CD4-positive, alpha-beta T cell treated with Interleukin-2 at 100 ng/mL for 4 hours (primary cell): Measurements from ENCODE around the gene ANK2.
"Not testable (repeated sequence)": the region's sequence is repeated elsewhere in the genome, so short reads cannot be mapped to it uniquely, and the experiment has no call there.

Experiments used
- DNase-seq: peaks from one replicate; pipeline ENCODE4 v3.0.0-alpha.2; 2020; ENCODE audit warnings: low spot score

Gene ANK2

DNA sequence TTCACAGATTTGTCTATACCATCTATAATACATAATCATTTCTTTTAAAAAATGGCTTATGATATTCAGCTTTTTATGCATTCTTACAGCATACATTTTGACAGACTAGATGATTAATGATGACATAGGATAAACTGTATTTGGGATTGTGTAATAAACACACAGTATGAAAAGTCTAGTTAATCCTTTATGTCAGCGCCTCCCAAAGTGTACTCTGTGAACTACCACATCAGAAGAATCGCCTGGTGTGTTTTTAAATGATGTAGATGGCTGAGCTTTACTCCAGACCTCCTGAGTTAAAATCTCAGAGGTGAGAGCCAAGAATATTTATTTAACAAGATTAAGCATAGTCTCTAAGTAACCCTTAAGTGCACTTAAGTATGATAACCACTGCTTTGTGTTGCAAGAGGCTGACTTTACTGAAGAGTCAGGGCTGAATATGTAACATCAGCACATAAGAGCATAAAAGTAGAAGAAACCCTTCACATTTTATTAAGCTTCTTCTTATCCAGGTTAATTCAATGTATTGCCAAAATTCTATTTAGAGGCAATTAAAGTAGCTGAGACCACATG is 104.2 kb downstream of the ANK2 start:
- DNase-seq, result no peak

DNA sequence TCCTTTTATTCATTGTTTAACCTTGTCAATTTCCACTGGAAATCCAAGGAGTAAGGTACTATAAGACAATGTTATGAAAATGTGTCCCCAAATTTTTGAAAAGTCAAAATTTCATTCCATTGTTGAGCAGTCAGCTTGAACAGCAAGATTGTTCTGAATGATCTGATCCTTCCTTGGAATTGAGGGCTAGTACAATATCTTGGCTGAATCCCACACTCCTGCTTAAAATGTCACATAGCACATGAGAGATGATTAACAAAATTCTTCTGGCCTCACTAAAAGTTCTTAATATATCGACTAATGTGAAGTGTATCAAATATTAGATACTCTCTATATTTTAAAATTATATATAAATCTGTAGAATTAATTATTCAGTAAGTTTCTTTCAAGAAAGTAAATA is 104.8 kb downstream of the ANK2 start:
- DNase-seq, result no peak

DNA sequence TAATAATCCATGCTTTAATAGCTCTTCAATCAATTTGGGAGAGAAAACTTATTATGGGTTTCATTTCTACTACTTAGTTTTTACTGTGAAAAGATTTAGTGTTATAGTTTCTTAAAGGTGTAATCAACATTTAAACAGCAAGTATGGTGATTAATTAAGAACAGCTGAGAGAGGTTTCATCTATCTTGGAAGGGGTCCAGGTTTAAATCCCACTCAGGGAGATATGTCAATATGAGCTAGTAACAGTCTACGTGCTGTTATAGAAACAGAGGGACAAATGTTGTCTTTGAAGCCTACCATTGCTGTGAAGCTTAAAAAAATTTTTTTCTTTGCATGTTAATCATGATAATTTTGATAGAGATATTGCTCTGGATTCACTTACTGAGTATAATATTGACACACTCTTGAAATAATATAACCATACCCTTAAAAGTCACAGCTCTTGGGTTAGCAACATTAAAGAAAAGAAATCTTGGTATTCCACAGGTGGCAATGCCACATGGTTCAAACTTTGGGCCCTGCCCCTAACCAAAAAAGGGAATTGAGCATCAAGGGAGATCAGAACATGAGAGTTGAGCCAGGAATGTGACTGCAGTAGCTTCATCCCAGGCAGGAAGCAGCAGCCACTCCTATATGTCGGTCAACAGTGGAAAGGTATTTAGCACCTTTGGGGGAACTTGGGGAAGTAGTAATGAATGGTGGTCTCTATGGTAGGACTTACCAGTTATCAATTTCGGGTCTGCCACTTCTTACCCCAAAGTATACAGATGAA is 107.8 kb downstream of the ANK2 start:
- no peak for DNase-seq

DNA sequence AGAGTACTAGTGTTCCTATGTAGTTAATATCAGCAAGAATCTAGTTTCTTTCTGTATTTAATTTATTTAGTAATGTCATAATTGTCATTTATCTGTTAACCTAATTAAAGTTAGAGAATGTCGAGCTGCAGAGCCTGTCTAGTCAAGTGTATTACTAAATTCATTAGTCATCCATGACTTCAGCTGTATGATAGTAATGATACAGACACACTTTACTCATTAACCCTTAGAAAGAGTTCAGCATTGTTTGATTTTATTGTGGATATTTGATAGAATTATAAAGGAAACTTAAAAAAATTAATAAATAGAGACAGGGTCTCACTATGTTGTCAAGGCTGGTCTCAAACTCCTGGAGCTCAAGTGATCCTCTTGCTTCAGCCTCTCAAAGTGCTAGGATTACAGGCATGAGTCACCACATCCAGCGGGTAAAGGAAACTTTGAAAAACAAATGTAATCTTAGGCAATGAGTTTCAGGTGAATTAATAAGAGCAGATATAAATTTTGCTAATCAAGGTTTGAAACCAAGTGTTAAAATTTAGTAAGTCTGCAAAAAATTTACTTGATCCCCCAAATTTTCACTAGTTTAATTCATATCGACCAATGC is 110.6 kb downstream of the ANK2 start:
- DNase-seq, result no peak

DNA sequence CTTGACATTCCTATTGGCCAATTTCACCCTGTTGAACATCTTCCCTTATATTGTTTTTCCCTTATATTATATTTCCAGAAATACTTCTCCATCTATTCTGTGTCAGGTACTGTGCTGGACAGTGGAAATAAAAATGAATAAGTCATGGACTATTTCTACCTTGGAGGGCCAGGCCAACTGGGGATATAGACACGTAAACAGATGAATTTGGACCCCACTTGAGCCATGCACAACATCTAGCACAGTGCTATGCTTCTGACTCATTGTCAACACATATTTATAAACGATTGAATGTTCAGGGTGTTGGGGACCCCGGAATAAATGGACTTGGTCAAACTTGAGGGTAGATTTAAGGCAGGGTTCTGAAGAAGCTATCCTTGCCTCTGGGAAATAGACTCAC is 111.1 kb downstream of the ANK2 start:
- no peak for DNase-seq

DNA sequence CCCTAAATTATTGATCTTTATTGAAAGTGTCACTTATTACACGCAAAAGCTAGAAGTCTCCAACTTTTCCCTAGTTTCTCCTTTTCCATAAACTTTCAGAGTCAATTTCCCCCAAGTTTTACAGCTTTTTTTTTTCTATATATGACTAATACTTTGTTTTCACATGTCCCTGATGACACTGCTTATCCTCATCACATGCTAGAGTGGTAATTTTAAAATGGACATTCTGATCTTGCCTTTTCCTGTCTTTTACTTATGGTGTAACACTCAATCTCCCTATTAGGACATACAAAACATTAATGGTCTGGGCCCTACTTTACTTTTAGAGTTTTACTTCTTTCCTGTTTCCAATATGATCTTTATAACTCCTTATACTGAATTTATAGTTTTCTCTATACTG is 112.6 kb downstream of the ANK2 start:
- DNase-seq, result no peak

DNA sequence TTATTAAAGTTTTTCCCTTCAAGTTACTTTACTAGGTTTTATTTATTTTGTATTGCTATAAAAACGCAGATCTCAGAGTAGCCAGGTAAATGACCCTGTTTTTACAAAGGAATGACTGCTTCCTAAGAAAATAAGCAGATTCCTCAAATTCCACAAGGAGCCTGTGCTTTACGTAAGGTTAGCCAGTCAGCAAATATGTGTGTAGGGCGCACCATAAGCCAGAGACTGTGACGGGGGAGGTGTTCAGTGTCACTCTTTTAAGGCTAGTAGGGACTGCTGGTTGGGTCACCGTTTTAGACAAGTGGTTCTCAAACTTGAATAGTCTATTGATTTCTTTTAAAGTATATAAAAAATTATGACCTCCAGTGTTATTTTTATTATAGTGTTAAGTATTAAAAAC is 119.9 kb downstream of the ANK2 start:
- DNase-seq, result no peak

DNA sequence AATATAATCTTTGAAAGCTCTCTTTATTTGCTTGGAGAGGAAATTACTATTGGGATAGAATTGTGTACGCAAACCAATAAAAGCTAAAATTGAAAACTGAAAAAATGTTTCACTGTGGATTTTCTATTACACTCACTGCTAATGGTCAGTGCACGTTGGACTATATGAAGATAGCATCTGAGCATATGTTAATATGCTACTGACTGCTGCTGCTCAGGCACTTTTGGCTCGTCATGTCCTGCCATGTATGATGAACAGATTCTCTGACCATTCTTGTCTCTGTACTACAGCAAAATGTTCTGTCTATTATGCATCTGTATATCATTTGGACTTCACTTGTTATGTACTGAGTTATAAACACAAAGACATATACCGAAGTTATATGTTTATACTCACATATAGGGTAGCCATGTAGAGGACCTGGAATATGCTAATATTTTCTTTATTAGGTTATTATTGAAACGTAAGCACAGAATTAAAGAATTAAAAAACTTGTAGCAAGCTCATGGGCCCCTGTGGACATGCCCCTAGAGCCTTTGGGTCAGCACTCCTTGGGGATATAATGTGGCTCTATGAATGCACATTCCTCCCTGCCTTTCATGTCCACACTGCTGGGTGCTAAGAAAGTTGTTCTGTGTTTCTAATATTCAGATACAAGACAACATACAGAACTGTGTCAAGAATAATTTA is 120.8 kb downstream of the ANK2 start:
- DNase-seq, result no peak

DNA sequence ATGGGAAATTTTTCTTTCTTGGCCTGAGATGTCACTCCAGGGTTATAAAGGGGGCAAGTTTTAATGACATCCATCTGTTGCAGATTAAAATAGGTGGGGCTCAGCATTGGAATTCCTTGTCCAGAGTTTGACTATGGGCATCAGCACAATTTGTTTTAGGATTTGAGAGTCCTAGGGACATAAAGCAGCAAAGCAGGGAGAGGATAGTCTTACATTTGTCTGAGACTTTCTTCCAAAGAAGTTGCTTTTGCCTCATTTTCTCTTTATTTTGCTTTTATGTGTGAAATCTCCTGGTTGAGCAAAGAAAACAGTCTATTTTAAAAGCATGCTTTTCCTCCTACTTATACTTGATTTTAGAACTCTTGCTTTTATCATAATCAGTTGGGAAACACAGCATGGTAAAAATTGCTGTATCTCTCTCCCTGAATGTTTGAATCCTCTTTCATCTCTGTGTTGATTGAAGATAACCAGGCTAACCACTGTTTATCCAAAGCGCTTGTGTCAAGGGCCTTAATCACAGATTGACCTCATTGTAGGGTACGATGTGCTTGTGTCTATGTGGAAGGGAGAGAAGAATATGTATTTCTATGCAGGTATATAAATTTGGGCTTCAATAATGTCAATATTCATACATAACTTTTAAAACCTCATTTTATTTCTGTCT is 121.5 kb downstream of the ANK2 start:
- DNase-seq, result no peak

DNA sequence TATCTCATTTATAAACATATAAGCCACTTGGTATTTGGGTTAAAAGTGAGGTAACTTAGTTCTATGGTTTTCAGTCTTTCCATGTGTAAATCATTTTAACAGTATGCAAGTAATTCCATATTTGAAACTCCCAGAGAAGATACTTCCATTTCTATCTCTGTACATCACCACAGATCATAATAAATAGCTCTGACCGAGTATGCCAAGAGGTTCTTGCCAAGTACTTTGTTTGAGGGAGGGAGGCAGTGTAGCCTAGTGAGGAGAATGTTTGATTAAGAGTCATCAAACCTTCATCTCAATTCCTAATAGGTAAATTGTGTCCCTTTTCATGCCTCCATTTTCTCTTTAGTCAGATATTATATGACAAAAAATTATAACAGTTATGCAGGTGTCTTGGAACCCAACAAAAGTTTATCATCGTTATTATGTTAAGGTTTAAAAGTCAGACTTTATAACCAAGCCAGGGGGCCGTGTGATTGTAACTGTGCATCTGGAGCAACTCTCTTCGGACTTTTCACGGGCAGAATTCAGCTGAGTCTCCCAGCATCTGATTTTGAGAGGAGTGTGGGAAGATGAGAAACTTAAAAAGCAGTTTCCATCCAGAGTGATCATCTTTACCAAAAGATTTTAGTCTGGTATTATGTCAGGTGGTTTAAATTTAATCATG is 123.8 kb downstream of the ANK2 start:
- DNase-seq, result no peak

DNA sequence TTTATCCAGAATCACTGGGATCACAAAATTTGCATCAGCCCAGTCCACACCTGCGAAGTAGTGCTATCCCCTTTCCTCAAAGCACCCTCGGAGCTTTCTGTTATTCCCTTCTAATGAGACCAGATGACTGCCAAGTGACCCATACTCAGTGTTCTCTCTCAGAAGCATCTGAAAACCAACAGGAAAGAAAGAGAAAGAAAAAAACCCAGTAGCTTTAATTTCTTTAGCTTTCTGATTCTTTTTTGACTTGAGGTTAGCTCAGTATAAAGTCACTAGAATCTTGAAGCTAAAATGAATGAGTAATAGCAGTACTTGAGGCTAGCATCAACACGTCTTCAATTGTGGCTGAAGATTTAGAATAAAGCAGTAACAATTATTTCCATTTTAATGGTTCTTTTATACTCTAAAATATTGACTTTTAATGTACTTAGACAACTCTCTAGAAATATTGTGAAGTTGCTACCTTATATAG is 124.4 kb downstream of the ANK2 start:
- no peak for DNase-seq

DNA sequence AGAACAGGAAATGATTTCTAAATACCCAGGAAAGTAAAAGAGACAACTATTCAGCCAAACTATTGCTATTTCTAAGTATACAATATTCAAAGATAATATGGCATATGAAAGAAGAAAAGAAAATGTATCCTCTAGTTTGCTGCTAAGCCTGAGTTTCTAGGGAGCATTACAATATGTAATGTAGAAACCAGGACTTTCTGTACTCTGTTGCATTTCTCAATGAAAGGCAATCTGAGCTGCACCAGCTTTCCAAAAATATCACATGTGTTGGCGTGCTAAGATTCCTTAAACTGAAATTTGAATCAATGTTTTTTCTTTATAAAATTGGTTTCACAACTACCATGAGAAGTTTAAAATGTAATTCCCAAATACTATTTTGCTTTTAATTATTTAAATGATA is 129.6 kb downstream of the ANK2 start:
- no peak for DNase-seq

DNA sequence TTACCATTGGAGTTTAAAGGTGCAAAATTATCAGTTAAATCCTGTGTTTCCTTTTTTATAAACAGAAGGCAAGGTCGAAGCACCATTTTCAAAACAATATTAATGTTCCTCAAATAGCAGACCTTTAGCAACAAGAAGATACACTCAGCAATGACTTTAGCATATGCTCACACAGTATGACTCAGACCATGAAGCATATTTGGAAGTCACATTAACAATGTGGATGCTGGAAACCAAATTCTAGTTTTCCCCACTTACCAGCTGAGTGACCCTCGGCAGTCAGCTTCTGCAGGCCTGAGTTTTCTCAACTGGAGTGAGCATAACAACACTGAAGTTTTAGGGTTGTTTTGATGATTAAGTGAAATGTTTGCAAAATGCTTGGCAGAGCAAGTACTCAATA is 130.5 kb downstream of the ANK2 start:
- no peak for DNase-seq

DNA sequence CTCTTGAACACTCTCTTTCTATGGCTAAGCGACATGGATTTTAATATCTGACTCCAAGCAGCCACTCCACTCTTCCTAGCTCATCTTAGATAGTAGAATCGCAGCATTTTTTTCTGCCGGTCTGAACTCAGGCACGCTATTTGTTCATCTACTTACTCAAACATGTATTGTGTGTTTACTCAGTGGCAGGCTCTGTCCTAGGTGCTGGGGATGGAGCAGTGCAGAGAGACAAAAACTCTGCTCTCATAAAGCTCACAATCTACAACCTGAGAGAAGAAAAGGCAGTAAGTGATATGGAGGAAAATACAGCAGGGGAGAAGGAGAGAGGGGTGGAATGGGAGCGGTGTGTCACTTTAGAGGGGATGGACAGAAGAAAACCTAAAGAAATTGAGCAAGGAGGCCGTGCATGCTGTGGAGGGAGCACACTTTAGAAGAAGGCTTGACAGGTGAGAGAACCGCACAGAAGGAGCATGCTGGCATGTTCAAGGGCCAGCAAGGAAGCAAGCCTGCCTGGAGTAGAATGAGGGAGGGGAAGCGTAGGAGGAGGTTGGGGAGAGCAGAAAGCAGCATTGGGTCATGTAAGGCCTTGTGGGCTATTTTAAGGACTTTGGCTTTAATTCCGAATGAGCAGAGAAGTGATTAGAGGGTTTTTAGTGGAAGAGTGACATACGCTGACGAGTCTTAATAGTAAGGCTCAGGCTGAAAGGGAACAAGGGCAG is 132.0 kb downstream of the ANK2 start:
- DNase-seq, result no peak

DNA sequence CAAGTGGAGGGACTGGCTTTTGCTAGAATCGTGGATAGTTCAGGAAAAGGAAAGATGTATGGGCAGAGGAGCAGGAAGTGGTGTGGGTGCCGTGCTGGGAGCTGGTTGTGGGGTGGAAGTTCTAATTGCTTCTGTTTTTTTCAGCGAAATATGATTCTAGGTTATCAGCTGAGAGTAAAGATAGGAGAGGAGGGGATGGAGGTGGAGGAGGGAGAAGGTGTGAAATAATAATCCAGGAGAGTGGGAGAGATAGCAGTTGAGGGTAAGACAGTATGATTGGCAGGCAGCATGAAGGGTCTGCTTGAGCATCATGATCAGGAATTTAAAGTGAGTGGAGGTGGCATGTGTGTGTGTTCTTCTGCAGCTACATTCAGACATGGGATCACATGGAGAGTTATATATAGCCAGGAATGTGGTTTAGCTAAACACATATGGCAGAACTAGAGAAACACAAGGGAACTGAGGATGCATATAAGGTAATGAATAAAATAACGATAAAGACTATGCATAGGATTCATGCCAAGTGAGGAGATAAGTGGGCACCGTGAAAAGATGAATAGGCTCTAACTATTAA is 133.7 kb downstream of the ANK2 start:
- no peak for DNase-seq

DNA sequence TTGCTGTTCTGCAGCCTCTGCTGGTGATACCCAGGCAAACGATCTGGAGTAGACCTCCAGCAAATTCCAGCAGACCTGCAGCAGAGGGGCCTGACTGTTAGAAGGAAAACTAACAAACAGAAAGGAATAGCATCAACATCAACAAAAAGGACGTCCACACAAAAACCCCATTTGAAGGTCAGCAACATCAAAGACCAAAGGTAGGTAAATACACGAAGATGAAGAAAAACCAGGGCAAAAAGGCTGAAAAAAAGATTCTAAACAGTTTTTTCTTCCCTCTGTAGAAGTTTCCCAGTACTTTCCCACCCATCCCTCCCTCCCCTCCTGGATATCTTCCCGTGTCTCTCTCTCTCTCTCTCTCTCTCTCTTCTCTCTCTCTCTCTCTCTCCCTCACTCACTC is 136.8 kb downstream of the ANK2 start:
- not testable (repeated sequence) for DNase-seq

DNA sequence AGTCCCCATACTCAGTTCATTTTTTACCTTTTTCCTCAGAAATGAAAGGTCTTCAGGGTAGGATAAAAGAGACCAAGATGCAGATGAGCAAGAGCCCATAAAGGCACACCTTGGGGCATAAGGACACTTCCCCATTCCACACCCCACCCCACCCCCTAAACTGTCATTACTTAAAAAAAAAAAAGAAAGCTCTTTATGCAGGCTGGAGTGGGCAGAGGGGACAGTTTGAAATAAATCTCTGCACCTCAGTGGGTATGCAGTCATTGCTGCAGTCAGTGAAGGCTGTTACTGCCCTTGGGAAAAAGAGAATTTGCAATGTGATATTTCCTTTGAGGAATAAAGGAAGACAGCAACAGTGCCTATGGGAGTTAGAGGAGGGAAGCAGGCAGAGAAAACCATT is 137.5 kb downstream of the ANK2 start:
- no peak for DNase-seq

DNA sequence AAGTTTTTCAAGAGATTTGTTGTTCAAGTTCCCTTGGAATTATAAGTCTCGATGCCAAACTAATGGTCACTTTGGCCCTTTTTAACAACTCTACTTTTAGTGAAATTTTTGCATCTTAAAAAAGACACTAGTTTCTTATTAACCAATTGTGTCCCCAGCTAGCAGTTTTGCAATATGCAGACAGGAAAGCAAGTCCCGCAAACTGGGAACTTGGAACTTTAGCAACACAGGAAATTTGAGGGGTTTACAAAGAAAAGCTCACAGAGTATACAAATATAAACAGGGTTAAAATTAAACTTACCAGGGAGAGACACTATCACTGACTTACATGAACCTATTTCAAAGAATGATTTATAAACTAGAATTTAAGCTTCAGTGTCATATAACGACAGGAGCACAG is 137.9 kb downstream of the ANK2 start:
- DNase-seq, result no peak

DNA sequence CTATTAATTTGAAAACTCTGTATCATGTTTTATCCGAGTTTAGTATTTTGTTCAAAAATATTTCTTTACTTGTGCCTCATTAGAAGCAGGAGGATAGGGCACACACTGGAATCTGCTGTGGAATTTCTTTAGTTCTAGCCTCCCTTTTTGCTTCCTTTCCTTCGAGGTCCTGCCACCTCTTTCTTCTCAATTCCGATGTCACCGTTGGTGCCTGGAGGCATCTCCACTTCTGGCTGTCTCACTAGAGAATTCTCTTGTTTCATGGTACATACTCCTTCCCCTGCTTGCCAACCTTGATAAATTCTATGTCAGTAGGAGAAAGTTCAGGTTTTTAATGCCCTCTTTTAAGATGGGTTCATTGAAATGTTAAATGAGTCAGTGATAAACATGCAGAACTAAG is 140.1 kb downstream of the ANK2 start:
- DNase-seq, result no peak

DNA sequence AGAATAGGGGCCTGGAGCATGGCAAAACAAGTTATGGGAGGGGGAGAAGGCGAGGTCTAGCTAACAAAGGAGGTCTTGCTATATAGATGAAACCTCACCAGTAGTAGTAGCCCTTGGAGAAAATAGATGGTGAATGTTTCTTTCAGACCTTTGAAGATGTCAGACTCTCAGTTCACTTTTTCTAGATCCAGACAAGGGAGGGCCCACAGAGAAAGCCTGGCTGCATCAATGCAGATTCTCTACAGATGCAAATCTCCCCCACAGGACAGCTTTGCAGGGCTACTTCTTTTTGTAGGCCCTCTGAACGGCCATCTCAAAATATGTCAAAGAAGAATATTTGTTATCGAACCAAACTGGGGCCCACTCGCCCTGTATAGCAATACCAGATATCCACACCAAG is 159.7 kb downstream of the ANK2 start:
- no peak for DNase-seq
